HG02970 (cell line): Measurements from ENCODE around the gene NUDT2.
"Not testable (repeated sequence)": the region's sequence is repeated elsewhere in the genome, so short reads cannot be mapped to it uniquely, and the experiment has no call there.

Experiments
- ATAC-seq: cut with Tn5 transposase; IDR thresholded peaks from one replicate; pipeline ENCODE4 v1.9.1; 2021; ENCODE audit warnings: mild to moderate bottlenecking, moderate library complexity, moderate number of reproducible peaks; ENCODE audit not compliant: unreplicated experiment, low FRiP score

The NUDT2 gene

GRCh38 chr9:34328987-34329832 is at the start of gene NUDT2, which contains the start of gene KIF24:
Gene NUDT2 (plus strand): TSS chr9:34329569. CDS start chr9:34339040, 9,471 bp downstream.
Gene KIF24 (minus strand): TSS chr9:34329268. CDS start chr9:34311346, 17,922 bp downstream.
- peak; percentile 98 for ATAC-seq

GRCh38 chr9:34282096-34282495 is 47.3 kb upstream of the NUDT2 start:
- no peak for ATAC-seq

GRCh38 chr9:34289159-34289558 is 40.2 kb upstream of the NUDT2 start:
- ATAC-seq: no peak

GRCh38 chr9:34291023-34291422 is 38.3 kb upstream of the NUDT2 start:
- no peak for ATAC-seq

- ATAC-seq: no peak
These were observed 37.9 kb upstream of the NUDT2 start for GRCh38 chr9:34291423-34291822.

- ATAC-seq: no peak
These were observed 36.8 kb upstream of the NUDT2 start for GRCh38 chr9:34292552-34292951.

GRCh38 chr9:34301064-34301463 is 28.3 kb upstream of the NUDT2 start:
- ATAC-seq: not testable (repeated sequence)

GRCh38 chr9:34308316-34308715 is 21.1 kb upstream of the NUDT2 start:
- not testable (repeated sequence) for ATAC-seq

- ATAC-seq: no peak
These were observed 19.2 kb upstream of the NUDT2 start for GRCh38 chr9:34310215-34310614.

GRCh38 chr9:34311499-34312185 is 17.7 kb upstream of the NUDT2 start:
- no peak for ATAC-seq

- no peak for ATAC-seq
These were observed 11.9 kb upstream of the NUDT2 start for GRCh38 chr9:34317436-34317835.

- no peak for ATAC-seq
These were observed 11.1 kb upstream of the NUDT2 start for GRCh38 chr9:34318163-34318790.

GRCh38 chr9:34321451-34321850 is 7.9 kb upstream of the NUDT2 start:
- ATAC-seq: no peak

- ATAC-seq: no peak
These were observed 6.3 kb upstream of the NUDT2 start for GRCh38 chr9:34322899-34323591.

GRCh38 chr9:34326690-34327089 is 2.7 kb upstream of the NUDT2 start:
- ATAC-seq: no peak

GRCh38 chr9:34328500-34328986 is 826 bp upstream of the NUDT2 start:
- peak; percentile 1 for ATAC-seq

- no peak for ATAC-seq
These were observed 1.8 kb downstream of the NUDT2 start for GRCh38 chr9:34331196-34331595.

- no peak for ATAC-seq
These were observed 3.0 kb downstream of the NUDT2 start for GRCh38 chr9:34332076-34332964.

GRCh38 chr9:34333836-34334235 is 4.5 kb downstream of the NUDT2 start:
- no peak for ATAC-seq
